Stimulated activated CD4-positive, alpha-beta T cell treated with anti-CD3 and anti-CD28 coated beads, Interleukin-2, amount 100 ng/mL, for 24 hours (primary cell): Measurements from ENCODE around the gene ADAMTSL1.

Experiments used
- DNase-seq, 2 donors: peaks; one replicate each; pipeline ENCODE4 v3.0.0-alpha.2; 2020

ADAMTSL1 gene

DNA sequence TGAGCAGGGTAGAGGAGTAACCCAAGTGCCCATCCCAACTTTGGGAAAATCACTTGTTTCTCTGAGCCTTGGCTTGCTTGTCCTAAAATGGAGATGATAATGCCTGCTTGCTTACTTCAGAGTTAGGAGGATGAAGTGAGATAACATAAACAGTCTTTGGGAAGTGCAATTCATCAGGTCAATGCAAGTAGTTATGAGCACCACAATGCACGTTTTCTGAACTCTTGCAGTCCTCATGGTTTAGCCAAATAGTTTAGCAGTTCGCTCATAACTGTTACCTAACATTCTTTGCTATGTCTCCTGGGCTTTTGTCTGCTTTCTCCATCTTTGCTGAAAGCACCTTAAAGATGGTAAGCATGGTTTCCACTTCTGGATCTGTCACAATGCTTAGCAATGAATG, 270.0 kb downstream of the ADAMTSL1 start:
- DNase-seq = no peak

DNA sequence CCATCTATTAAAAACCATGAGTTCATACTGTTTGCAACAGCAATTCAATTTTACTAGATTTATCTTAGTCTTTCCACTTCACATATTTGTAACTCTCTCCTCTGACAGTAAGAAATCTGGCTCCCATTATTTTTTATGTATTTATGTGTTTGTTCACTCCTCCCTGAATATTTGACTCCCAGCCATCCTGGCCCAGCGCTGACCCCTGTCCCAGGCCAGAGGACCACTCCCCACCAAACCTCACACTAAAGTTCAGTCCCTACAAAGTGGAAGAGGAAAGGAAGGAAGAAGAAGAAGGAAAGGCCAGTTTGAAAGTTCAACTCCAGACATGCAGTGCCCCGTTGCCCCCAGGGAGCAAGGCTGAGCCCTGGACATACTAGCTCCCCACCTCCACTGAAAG, 271.8 kb downstream of the ADAMTSL1 start:
- no peak for DNase-seq

DNA sequence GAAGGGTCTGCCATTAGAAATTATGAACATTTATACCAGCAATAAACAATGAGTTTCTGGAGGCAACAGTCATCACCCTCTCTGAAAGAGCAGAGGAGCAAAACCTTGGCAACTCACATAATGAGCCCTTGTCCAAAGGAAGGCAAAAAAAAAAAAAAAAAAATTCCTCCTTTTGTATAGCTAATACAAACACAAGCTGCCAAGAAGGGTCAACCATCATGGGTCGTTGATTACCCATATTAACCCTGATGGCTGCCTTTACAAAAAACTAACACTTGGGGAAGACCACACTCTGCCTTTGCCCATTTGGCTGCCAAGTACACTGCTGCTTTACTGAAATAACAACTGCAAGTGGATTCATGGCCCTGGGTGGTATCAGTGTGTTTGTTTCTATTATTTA, 272.7 kb downstream of the ADAMTSL1 start:
- no peak for DNase-seq

DNA sequence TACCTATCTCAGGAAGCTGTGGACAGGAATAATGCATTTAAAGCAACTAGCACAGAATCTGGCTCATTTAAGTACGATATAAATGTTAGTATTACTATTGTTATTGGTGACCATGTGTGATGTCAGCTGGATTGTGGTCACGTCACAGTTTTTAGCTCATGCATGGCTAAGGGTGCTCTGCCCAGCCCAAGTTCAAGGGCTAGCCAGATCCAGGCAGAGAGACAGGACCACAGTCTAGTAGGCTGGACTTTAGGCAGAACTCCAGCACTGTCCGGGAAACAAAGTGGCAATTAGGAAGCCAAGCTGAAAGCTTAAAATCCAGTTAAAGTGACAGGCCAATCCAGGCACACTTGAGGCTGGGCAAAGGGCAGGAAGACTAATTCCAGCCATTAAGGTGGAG, 273.6 kb downstream of the ADAMTSL1 start:
- DNase-seq = no peak

DNA sequence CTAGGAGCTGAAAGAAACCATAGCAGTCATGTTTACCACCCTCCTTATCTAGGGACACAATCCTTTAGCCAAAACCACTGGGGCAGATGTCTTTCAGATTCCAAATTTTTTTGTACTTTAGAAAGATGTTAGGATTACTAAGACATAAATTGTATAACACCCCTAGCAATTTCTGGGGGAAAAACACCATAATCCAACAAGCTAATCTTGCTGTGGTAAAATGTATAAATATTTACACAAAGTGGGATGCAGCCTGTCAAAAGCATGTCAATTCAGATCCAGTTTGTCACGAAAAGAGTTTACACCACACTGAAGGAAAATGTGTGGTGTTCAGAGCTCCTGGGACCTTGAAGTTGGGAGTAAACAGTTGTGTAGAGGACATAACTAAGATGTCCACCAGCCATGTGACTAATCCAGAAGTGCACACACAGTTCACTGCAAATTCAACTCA, 274.3 kb downstream of the ADAMTSL1 start:
- no peak for DNase-seq

DNA sequence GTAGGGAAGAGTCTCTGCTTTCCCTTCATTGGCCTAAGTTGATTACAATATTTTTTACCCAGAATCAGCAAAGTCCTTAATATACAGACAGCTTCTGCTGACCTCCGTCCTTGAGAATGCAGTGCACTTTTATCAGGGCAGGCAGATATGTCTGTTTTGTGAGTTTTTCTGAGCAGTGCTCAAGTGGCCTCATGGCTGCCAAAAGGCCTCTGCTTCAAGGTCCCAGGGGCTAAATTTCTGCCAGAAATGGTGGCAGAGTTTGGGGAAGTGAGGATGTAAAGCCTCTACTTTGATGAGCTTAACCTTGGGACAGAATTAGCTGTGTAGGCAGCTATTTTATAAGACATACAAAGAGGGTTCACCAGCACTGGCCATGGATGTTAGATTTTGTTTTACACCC, 275.8 kb downstream of the ADAMTSL1 start:
- no peak for DNase-seq

DNA sequence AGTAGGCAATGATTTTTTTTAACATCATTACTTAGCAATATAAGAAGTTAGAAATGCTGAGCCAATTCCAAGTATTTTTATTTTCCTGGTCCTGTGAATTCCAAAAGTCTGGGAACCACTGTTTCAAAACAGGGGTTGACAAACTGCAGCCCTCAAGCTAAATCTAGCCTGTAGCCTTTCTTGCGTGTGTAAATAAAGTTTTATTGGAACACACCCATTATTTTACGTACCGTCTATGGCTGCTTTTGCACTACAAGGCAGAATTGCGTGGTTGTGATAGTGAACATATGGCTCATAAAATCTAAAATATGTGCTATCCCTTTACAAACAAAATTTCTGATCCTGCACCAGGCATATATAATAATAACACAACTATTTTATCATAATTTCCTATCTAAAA, 280.0 kb downstream of the ADAMTSL1 start:
- DNase-seq = no peak

DNA sequence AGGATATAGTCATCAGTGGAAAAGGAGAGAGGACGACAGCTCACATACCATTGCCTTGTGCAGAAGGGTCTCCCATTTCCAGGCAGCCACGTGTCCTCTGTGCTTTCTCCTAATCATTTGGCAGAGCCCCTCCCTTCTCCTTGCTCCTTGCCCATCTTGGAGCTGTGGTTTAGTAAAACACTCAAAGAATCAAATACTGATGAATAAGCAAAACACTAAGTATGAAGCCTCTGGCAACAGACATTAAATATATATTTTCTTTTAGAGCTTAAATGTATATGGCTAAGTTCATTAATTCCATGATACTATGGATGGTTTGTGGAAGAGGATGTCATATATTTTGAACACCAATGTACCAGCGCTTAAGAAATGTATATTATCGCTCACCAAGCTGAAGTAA, 280.6 kb downstream of the ADAMTSL1 start:
- DNase-seq = no peak

DNA sequence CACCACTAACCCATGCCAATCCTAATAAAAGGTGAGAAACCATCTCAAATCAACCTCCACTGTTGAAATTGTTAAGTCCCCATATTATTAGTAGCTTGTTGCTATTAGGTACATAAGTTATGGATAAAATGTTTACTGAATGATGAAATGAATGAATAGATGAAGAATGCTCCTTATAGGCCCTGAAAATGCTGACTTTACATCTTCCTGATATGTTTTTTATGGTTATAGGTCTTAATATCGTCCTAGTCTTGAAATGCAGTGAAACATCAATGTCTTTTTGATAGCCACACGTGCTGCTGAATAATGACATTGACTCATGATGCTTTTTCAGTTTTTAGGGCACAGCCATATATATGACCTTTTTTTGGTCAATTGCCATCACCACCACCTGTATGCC, 281.3 kb downstream of the ADAMTSL1 start:
- no peak for DNase-seq

DNA sequence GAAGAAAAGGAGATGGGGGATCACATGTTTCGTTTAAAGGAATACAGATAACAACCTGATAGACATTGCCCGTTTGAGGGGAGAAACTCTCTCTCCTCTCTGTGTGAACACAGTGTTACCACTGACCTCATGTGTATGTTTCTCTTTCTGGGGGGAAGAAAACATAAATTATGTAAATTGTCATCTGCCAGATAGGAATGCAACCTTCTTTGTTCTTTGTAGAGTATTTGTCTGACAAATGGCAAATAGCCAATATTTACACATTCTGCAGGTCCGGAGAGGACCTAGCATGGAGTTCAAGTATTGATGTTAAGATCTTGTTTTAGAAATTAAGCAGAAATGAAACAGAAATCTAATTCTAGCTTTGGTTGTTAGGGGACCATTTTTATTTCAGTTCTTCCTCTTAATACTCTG, 282.8 kb downstream of the ADAMTSL1 start:
- no peak for DNase-seq

DNA sequence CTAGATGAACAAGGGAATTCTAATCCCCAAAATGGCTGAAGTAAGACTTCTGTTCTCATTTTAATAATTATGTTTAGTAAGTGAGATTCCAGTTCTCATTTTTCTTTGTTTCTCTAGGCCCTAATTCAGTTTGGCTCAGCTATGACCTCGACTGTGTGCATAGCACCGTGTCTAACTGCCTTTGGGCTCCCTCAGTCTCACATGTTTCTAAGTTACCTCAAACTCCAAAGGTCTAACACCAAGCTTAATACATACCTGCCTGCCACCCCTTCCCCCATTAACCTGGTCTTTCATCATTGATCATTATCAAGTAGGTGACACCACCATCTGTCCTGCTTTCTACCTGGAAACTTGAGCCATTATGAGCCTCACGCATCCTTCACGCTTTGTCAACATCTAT, 285.9 kb downstream of the ADAMTSL1 start:
- DNase-seq = no peak

DNA sequence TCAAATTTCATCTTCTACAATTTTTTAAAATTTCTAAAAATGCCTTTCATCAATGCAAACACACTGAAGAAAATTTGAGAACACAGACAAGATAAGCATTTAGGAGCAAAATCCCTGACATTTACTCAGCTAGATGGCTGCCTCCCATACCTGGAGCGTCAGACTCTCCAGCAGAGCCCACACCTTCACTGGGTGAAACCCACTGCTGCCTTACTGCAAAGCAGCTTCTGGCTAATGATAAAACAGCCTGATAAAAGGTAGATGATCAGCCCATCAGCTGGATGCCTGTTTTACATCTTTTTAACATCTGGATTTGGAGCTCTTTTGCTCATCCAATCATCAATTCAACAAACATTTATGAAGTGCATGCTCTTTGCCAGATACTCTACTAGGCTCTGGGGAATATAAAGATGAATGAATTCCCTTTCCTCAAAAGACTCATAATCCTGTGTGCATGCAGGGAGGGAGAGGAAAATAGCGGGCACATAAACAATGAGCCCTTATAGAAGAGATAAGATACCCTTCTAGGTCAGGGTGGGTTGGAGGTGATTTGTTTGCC, 287.9 kb downstream of the ADAMTSL1 start:
- no peak for DNase-seq

DNA sequence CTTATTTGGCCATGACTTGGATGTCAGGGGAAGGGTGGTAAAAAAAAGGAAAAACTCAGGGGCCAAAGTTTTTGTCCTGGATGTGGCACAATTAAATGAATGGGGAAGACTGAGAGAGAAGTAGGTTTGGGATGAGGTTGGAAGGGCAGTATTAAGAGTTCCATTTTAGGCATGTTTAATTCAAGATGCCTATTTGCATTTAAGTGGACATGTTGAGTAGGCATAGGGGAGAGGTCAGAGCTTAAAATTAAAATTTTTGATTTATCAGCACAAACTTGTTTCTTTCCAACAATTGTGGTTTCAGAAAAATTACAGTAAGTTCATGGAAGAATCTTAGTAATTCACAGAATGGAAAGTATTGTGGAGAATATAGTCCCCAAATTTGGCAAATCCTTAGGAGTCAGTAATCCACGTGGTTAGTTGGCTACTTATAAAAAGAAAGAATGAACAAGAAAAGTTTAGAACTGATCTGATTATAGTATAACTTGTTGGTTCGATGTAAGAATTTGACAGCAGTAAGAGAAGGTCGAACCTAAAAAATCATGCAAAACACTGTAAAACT, 293.1 kb downstream of the ADAMTSL1 start:
- no peak for DNase-seq

DNA sequence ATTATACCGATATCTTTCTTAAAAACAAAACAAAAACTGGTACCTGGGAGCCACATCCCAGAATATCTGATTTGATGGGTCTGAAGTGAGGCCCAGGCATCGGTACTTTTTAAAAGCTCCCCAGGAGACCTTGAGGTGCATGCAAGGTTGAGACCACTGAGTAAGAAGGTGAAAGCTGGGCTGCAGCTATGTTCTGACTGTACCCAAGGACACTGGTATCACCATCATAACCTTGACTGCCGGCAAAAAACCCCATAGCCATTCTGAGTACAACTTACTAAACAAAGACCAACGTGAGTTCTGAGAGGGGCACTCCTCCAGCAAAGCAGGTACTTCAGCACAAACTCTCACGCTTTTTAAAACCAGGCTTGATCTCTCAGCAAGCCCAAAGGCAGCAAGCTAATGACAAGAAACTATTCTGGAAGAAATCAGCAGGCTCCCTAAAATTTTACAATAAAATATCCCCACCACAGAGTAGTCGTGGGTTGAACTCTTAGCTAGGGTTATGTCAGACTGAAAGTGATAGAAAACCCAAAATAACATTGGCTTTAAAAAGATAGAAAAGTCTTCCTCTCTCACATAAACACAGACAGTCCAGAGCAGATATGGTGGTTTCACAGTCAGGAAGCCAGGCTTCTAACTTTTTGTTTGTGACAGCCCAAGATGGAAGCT, 295.1 kb downstream of the ADAMTSL1 start:
- DNase-seq = no peak

DNA sequence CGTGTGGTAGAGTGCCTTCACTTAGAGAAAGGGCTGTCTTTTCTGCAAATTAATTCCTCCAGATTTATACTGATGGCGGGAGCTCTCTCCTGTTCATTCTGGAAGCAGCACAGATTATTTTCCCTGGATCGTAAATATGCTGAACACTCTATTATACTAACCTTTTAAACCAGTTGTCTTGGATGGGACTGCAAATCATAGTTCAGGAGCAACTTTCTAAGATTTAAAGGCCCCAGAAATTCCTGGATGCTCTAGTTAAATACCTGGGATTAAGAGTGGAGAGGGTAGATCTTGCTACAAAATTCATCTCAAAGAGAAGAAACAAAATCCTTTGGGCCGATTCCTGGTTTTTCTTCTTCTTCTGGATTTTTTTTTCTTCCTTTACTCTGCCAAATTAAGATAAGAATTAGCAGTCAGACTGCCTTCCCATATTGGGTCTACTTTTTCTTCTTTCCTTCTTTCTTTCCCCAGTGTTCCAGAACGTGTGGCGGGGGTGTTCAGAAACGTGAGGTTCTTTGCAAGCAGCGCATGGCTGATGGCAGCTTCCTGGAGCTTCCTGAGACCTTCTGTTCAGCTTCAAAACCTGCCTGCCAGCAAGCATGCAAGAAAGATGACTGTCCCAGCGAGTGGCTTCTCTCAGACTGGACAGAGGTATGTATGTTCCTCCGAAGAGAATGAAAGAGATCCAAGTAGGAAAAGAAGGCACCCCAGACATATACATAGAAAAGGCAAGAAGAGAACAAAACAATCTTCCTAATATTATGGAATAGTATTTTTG, 296.4 kb downstream of the ADAMTSL1 start:
- DNase-seq = no peak

DNA sequence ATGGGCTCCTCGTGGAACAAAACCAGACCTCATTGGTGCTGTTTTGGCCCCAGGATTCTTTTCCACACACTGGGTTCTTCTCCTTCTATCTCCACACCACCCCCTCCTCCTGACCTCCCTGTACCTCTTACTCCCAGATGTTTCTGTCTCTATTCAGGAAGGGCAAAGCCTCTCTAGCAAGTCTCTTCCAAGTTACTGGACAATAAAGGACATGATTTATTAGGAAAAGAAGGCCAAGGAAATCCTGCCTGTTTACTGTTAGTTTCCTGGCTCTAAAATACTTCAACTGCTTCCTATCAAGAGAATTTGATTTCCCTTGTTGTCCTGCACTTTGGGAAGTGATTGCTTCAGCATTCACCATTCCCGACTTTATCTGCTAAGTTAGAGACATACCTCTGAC, 297.1 kb downstream of the ADAMTSL1 start:
- no peak for DNase-seq

DNA sequence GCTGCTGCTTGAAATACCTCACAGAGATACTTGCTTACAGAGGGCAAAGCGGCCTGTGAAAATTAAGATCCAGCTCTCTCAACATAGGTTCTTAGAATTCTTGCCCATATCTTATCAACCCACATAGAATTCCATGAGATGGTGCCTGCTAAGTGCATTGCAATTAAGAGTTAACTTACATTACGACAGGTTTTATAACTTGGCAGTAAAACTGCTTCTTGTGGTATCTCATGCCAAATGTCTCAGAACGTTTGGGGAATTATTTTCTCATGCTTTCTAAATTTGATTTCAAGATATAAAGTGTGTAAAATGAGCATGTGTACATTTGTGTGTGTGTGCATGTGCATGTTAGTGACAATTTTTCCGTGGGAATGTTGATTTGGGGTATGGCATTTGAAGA, 297.8 kb downstream of the ADAMTSL1 start:
- DNase-seq = no peak

DNA sequence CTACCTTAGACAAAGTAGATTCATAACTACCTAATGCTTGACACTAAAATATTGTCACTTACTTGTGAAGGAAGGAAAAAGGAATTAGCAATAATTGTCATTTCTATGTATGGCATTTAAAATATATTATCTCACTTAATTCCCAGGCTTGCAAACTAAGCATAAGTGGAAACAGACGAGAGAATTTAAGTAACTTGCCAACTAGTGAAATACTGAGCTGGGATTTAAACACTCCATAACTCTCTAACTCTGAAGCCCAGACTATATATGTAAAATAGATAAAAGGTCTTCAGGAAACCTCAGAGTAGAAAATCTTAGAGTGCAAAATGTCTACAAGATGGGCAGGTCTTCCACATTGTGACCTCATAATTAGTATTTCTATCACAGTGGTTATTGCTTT, 301.3 kb downstream of the ADAMTSL1 start:
- DNase-seq = no peak

DNA sequence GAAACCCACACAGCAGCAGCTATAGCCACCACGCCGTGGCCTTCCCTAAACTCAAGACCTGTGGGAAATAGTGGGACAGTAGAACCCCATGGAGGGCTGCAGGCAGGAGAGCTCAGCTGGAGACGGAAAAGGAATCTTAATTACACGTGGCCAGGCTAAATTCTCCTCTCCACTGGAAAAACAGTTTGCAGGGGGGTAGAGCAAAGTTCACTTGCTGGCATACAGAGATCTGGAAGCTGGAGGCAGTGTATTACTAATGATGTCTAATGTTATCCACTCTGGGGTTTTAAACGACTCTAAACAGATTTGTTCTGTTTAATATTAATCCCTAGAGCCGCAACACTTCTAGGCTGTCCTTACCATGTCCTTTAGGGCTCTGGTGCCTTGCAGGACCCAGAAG, 302.0 kb downstream of the ADAMTSL1 start:
- DNase-seq = no peak

DNA sequence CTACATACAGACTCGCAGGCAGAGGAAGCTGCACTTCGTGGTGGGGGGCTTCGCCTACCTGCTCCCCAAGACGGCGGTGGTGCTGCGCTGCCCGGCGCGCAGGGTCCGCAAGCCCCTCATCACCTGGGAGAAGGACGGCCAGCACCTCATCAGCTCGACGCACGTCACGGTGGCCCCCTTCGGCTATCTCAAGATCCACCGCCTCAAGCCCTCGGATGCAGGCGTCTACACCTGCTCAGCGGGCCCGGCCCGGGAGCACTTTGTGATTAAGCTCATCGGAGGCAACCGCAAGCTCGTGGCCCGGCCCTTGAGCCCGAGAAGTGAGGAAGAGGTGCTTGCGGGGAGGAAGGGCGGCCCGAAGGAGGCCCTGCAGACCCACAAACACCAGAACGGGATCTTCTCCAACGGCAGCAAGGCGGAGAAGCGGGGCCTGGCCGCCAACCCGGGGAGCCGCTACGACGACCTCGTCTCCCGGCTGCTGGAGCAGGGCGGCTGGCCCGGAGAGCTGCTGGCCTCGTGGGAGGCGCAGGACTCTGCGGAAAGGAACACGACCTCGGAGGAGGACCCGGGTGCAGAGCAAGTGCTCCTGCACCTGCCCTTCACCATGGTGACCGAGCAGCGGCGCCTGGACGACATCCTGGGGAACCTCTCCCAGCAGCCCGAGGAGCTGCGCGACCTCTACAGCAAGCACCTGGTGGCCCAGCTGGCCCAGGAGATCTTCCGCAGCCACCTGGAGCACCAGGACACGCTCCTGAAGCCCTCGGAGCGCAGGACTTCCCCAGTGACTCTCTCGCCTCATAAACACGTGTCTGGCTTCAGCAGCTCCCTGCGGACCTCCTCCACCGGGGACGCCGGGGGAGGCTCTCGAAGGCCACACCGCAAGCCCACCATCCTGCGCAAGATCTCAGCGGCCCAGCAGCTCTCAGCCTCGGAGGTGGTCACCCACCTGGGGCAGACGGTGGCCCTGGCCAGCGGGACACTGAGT, 303.2 kb downstream of the ADAMTSL1 start:
- DNase-seq = no peak

DNA sequence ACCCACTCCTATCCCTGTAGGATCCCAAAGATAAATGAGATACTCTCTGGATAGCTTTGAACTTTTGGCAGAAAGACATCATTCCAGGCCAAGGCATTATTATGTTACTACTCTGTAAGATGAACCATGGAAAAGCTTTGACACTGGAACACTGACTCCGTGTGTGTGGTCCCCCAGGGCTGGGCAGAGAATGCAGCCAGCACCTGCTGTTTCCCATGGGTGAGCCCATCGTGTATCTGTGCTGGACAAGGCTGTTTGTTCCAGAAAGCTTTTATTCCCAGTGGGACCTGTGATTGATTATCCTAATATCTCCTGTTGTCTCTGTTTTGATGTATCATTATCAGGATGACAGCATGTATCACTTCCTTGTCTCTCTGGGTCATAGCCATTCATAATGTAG, 304.2 kb downstream of the ADAMTSL1 start:
- DNase-seq = no peak

DNA sequence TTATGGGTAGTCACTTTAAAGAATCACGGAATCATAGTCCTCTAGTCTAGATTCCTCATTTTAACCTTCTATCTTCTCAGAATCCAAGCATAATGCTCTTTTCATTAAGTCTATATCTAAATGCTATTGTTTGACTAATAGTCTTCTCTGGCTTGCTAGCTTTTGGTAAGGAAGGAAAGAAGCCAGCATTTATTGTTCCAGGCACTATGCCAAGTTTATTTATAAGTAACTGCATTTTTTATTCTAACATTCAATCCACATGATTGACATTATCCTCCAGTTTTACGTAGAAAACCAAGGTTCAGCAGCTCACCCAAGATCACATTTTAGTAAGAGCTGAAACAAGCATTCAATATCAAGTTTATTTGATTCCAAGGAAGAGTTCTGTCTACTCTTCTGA, 304.9 kb downstream of the ADAMTSL1 start:
- no peak for DNase-seq

DNA sequence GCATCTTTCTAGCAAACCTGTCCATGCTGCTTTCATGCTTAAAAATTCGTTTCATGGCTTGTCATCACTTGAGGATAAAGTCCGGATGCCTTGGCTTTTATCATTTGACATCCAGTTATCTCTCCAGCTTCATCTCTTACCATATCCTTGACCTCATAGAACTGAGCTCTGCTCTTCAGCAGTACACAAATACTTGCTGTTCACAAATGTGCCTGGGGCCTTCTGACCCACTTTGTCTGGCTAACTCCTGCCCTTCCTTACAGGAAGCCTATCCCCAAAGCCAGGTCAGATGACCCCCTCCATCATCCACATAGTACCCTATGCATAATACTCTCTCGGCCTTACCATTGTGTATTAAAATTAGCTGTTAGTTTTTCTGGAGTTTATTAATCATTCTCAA, 310.0 kb downstream of the ADAMTSL1 start:
- DNase-seq = no peak
